Small intestine (tissue), 7 donors: ENCODE results near the gene NPM1. TPM values are rescaled to one million over a fixed set of nuclear protein-coding genes. Genes with fewer than 3 reads are reported as not detected.
"Not testable (repeated sequence)": the region's sequence is repeated elsewhere in the genome, so short reads cannot be mapped to it uniquely, and the experiment has no call there.

Experiments used
- DNase-seq, 2 donors: peaks; one replicate each; pipeline versions ENCODE4 v3.0.0 to v3.0.0-alpha.2; 2013
- FAIRE-seq: peaks from 2 replicates; lab custom pipeline; 2012; peaks lifted over from hg19 to GRCh38; lab: Jason Lieb, UNC
- H3K27ac ChIP-seq, 3 donors: one replicate each; pipeline ENCODE4 v1.5.1; 2013; ENCODE audit warnings: low read length in 2 of 3, mild to moderate bottlenecking in 2 of 3, control low read depth in 1 of 3, inconsistent platforms in 1 of 3, low read depth in 1 of 3, moderate library complexity in 1 of 3
- H3K27me3 ChIP-seq, 3 donors: one replicate each; pipeline ENCODE4 v1.6.1; 2013; ENCODE audit warnings: low read length in 3 of 3, inconsistent platforms in 1 of 3; ENCODE audit not compliant: control insufficient read depth in 3 of 3, insufficient read depth in 3 of 3
- H3K36me3 ChIP-seq, 3 donors: one replicate each; pipeline ENCODE4 v1.6.1; 2013; ENCODE audit warnings: low read length in 3 of 3, inconsistent platforms in 1 of 3, low read depth in 1 of 3, mild to moderate bottlenecking in 1 of 3, moderate library complexity in 1 of 3; ENCODE audit not compliant: control insufficient read depth in 3 of 3, insufficient read depth in 2 of 3
- H3K4me1 ChIP-seq, 3 donors: one replicate each; pipeline ENCODE4 v1.6.1; 2013; ENCODE audit warnings: low read length in 2 of 3, inconsistent platforms in 1 of 3, low read depth in 1 of 3, mild to moderate bottlenecking in 1 of 3, moderate library complexity in 1 of 3; ENCODE audit not compliant: control insufficient read depth in 3 of 3, insufficient read depth in 2 of 3
- H3K4me3 ChIP-seq, 3 donors: one replicate each; pipeline ENCODE4 v1.5.1; 2013; ENCODE audit warnings: low read length in 3 of 3, control low read depth in 1 of 3, inconsistent platforms in 1 of 3, low read depth in 1 of 3, mild to moderate bottlenecking in 1 of 3, moderate library complexity in 1 of 3
- H3K9me3 ChIP-seq, 2 donors: one replicate each; pipeline ENCODE4 v1.6.1; 2013; ENCODE audit warnings: low read depth in 1 of 2, low read length in 1 of 2; ENCODE audit not compliant: control insufficient read depth in 2 of 2, insufficient read depth in 1 of 2
- WGBS, 3 donors: extraction: QIAGEN DNeasy Blood & Tissue Kit; methylation state at CpG; one replicate each; pipeline ENCODE4 v1.1.7; 2013; 5-methylcytosine and 5-hydroxymethylcytosine counted together
- polyA plus RNA-seq, 4 donors: library from polyadenylated mRNA; stranded (reverse) in 3 of 4; unstranded in 1 of 4; fragments of 200-250 nt in 3 of 4; fragments of 120-200 nt in 1 of 4; gene quantifications; one replicate each; pipeline versions ENCODE4 v1.2.1 to v1.2.3, GENCODE V29; 2013
- donor health status: healthy with polysubstance abuse.
- donor health status: control.
- donor health status: control.
- donor health status: Bipolar disorder and iron deficiency.
- donor health status: healthy.

The NPM1 gene
- polyA plus RNA-seq, 4 donors, result 1,717 to 3,094 (median 2,104) TPM

DNA sequence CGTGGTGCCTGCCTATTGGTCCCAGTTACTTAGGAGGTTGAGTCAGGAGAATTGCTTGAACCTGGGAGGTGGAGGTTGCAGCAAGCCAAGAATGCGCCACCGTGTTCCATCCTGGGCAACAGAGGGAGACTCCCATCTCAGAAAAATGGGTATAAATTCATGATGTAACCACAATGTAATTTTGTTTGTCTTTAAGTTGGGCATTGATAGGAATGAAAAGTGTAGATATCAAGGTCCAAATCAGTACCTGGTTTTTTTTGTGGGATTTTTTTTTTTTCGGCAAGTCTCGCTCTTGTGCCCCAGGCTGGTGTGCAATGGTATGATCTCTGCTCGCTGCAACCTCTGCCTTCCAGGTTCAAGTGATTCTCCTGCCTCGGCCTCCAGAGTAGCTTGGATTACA lies 7.4 kb downstream of the NPM1 start:
- H3K27ac ChIP-seq, result no peak overlapping the region
- no peaks in the 10 kb centered on the region for H3K9me3 ChIP-seq
- H3K4me3 ChIP-seq, result no peak overlapping the region
- no peak for FAIRE-seq
- no peaks in the 10 kb centered on the region for H3K27me3 ChIP-seq
- peaks cover 0 to 7% (median 3%) of the 10 kb centered on the region in 3 donors for H3K4me1 ChIP-seq
- 92 to 93% (median 93%) methylated on average over 7 of the region's 7 CpGs for WGBS, 3 donors
- no peak for DNase-seq
- peaks cover 15 to 51% (median 23%) of the 10 kb centered on the region in 3 donors for H3K36me3 ChIP-seq

- FAIRE-seq, H3K27ac ChIP-seq, H3K27me3 ChIP-seq, H3K9me3 ChIP-seq, H3K4me1 ChIP-seq, DNase-seq, H3K4me3 ChIP-seq: not testable (repeated sequence)
- WGBS, 3 donors, result 83 to 84% (median 83%) methylated on average over 11 of the region's 11 CpGs
- H3K36me3 ChIP-seq, result peaks cover 18 to 64% (median 32%) of the 10 kb centered on the region in 3 donors
Observed at GRCh38 chr5:171396583-171396982, 8.9 kb downstream of the NPM1 start.

DNA sequence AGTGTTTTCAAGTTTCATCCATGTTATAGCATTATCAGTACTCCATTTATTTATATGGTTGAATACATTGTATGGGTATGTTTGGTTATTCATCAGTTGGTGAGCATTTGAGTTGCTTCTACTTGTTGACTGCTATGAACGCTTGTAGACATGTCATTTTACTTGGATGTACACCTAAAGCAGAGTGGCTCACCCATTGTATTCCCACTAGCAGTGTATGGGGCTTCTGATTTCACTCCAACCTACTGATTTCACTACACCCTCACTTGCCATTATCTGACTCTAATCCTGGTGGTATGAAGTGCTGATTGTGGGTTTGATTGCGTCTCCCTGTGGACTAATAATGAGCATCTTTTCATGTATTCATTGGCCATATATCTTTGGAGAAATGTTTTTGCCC lies 9.5 kb downstream of the NPM1 start:
- FAIRE-seq (no peak), DNase-seq (no peak)
- Histone ChIP-seq H3K27ac (no peak overlapping the region), H3K4me1 (no peaks in the 10 kb centered on the region), H3K9me3 (no peaks in the 10 kb centered on the region), H3K4me3 (no peak overlapping the region), H3K36me3 (peaks cover 18 to 61% (median 31%) of the 10 kb centered on the region in 3 donors), H3K27me3 (no peaks in the 10 kb centered on the region)
- 78 to 92% (median 80%) methylated on average over 2 of the region's 2 CpGs for WGBS, 3 donors

DNA sequence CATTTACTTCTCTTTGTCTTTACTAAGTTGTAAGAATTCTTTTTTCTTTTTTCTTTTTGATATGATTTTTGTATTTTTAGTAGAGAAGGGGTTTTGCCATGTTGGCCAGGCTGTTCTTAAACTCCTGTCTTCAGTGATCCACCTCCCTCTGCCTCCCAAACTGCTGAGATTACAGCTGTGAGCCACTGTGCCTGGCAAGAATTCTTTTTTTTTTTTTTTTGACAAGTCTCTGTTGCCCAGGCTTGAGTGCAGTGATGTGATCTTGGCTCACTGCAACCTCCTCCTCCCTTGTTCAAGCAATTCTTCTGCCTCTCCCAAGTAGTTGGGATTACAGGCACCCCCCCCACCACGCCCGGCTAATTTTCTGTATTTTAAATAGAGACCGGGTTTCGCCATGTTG lies 9.9 kb downstream of the NPM1 start:
- FAIRE-seq (no peak), DNase-seq (no peak)
- WGBS, 3 donors, result 92 to 96% (median 96%) methylated on average over 4 of the region's 4 CpGs
- H3K9me3 ChIP-seq, result no peaks in the 10 kb centered on the region
- H3K4me3 ChIP-seq, result no peak overlapping the region
- H3K36me3 ChIP-seq, result peaks cover 18 to 59% (median 30%) of the 10 kb centered on the region in 3 donors
- H3K27me3 ChIP-seq, result no peaks in the 10 kb centered on the region
- no peak overlapping the region for H3K27ac ChIP-seq
- no peaks in the 10 kb centered on the region for H3K4me1 ChIP-seq

- peaks cover 18 to 58% (median 25%) of the 10 kb centered on the region in 3 donors for H3K36me3 ChIP-seq
- H3K27ac ChIP-seq, H3K27me3 ChIP-seq, H3K4me1 ChIP-seq, H3K4me3 ChIP-seq, FAIRE-seq, H3K9me3 ChIP-seq, DNase-seq: not testable (repeated sequence)
- 90 to 93% (median 92%) methylated on average over 9 of the region's 9 CpGs for WGBS, 3 donors
Observed at GRCh38 chr5:171398660-171399059, 11.0 kb downstream of the NPM1 start.

GRCh38 chr5:171400169-171400568 lies 12.5 kb downstream of the NPM1 start:
- Histone ChIP-seq H3K9me3 (no peaks in the 10 kb centered on the region), H3K36me3 (peaks cover 14 to 45% (median 22%) of the 10 kb centered on the region in 3 donors), H3K4me3 (no peak overlapping the region), H3K4me1 (no peaks in the 10 kb centered on the region), H3K27ac (no peak overlapping the region), H3K27me3 (no peaks in the 10 kb centered on the region)
- WGBS, 3 donors, result 93 to 94% (median 94%) methylated on average over 7 of the region's 7 CpGs
- no peak for DNase-seq
- no peak for FAIRE-seq

- Histone ChIP-seq H3K36me3 (peaks cover 17 to 37% (median 17%) of the 10 kb centered on the region in 3 donors), H3K9me3 (no peaks in the 10 kb centered on the region), H3K4me3 (no peak overlapping the region), H3K4me1 (peaks cover 0 to 2% (median 0%) of the 10 kb centered on the region in 3 donors), H3K27ac (no peak overlapping the region), H3K27me3 (no peaks in the 10 kb centered on the region)
- no peak for FAIRE-seq
- WGBS, 3 donors, result 97 to 99% (median 98%) methylated on average over 13 of the region's 13 CpGs
- no peak for DNase-seq
Observed at GRCh38 chr5:171401167-171401947, 13.7 kb downstream of the NPM1 start.

- not testable (repeated sequence) for FAIRE-seq, H3K4me3 ChIP-seq, H3K27me3 ChIP-seq, H3K9me3 ChIP-seq, H3K27ac ChIP-seq, H3K4me1 ChIP-seq, DNase-seq
- peaks cover 14 to 30% (median 16%) of the 10 kb centered on the region in 3 donors for H3K36me3 ChIP-seq
Observed at GRCh38 chr5:171402751-171403150, 15.1 kb downstream of the NPM1 start.
